ENCODE measurements around the gene LYRM4.
A peak's percentile ranks its signal among the peaks of the same experiment; 100 is the strongest.

Gene LYRM4

DNA sequence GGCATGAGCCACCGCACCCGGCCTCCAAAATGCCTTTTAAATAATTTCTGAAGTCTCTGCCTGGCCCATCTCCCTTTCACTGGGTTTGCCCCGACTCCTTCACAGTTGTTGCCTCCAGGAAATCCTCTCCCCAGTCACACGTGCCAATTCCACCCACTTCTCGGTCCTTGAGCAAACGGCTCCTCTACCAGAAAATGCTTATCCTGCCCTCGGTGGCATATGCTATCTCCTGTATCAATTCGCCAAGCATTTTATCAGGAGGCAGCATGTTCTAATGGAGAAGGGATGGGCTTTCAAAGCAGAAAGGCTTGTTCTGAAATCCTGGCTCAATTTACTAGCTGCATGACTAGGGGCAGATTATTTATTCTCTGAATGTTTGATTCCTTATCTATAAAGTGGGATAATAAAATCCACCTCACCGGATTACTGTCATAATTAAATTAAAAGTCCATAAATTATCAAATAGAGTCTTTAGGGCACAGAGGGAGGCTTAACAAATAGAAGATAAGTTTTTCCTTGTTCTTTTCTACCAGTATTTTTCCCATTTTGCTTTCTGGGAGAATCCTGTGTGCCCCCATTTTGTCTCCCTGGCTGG, 109.3 kb downstream of the LYRM4 start:
- no peak overlapping the region for H3K27ac ChIP-seq (ENCODE audit: extremely low read depth, low read depth, low read length)
- no peaks in the 10 kb centered on the region for H3K9me3 ChIP-seq (ENCODE audit: control insufficient read depth, insufficient read depth, low read depth, low read length)
- peaks cover 15% of the 10 kb centered on the region for H3K4me1 ChIP-seq (ENCODE audit: control insufficient read depth, insufficient read depth, low read length)
- H3K4me3 ChIP-seq (ENCODE audit: low read depth, low read length): no peak overlapping the region
- no peaks in the 10 kb centered on the region for H3K36me3 ChIP-seq (ENCODE audit: control insufficient read depth in 2 of 2, insufficient read depth in 1 of 2, low read length in 2 of 2)
- POLR2A ChIA-PET: interaction anchor here (0.7 kb wide), 1 partner anchor 789 kb away, joined by 3 read pairs; no protein-coding TSS in a partner anchor
- TF ChIP-seq, protein P1, sequence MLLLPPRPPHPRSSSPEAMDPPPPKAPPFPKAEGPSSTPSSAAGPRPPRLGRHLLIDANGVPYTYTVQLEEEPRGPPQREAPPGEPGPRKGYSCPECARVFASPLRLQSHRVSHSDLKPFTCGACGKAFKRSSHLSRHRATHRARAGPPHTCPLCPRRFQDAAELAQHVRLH (tag by site-specific recombination; IDR thresholded peaks at IDR 0.05): no peak
- TF ChIP-seq PRDM6 (tag by site-specific recombination; IDR thresholded peaks at IDR 0.05) (peak; percentile 52; the same call in 1 of the 2 replicates), ZNF2 (tag by site-specific recombination; IDR thresholded peaks at IDR 0.05) (no peak), ZNF843 (tag by site-specific recombination; IDR thresholded peaks at IDR 0.05) (peak; percentile 58; the same call in 1 of the 2 replicates), ZFP69B (tag by site-specific recombination; IDR thresholded peaks at IDR 0.05) (no peak), ZNF488 (tag by site-specific recombination; IDR thresholded peaks at IDR 0.05) (no peak), RBAK (tag by site-specific recombination; IDR thresholded peaks at IDR 0.05) (no peak), ZNF521 (tag by site-specific recombination; IDR thresholded peaks at IDR 0.05) (no peak), EGR2 (tag by site-specific recombination; IDR thresholded peaks at IDR 0.05; ENCODE audit: low read depth) (0 out of 2 replicates have a peak, but pooled peaks have one; percentile 16), ZFP41 (tag by site-specific recombination; IDR thresholded peaks at IDR 0.05; ENCODE audit: borderline replicate concordance) (no peak), FEZF1 (tag by site-specific recombination; IDR thresholded peaks at IDR 0.05) (peak; percentile 80)
- TF ChIP-seq, protein P2, sequence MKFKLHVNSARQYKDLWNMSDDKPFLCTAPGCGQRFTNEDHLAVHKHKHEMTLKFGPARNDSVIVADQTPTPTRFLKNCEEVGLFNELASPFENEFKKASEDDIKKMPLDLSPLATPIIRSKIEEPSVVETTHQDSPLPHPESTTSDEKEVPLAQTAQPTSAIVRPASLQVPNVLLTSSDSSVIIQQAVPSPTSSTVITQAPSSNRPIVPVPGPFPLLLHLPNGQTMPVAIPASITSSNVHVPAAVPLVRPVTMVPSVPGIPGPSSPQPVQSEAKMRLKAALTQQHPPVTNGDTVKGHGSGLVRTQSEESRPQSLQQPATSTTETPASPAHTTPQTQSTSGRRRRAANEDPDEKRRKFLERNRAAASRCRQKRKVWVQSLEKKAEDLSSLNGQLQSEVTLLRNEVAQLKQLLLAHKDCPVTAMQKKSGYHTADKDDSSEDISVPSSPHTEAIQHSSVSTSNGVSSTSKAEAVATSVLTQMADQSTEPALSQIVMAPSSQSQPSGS (tag by site-specific recombination; IDR thresholded peaks at IDR 0.05; ENCODE audit: low read depth): no peak
- CTCF ChIA-PET: interaction anchor here (0.6 to 3.8 kb wide), 5 partner anchors 10 to 1398 kb away, joined by 3 to 27 read pairs (median 3); no protein-coding TSS in a partner anchor

DNA sequence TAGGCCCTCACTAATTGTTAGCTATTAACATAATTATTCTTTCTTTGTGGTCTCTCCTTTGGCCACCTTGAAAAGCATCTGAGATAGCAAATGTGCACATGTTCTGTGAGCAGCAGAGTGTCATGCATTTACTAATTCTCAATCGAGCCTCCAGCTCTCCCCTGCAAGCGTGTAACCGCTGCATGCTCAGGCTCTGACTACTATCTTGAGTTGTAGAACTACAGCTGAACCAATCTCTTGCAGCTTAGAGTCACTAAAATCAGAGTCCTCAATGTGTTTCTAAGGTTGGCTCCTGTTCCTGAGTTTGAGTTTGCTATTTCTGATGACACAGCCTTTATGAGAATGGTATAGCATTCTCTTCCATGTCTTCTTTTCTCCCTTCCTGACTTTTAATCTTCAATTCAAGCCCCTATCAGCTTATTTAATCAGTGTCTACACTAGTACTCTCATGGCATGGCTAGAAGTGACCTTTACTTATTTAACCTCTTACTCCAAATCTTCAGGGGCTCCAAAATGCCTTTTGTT, 110.1 kb downstream of the LYRM4 start:
- Histone ChIP-seq H3K27ac (ENCODE audit: extremely low read depth, low read depth, low read length) (no peak overlapping the region), H3K4me3 (ENCODE audit: low read depth, low read length) (no peak overlapping the region), H3K9me3 (ENCODE audit: control insufficient read depth, insufficient read depth, low read depth, low read length) (no peaks in the 10 kb centered on the region), H3K4me1 (ENCODE audit: control insufficient read depth, insufficient read depth, low read length) (peaks cover 15% of the 10 kb centered on the region), H3K36me3 (ENCODE audit: control insufficient read depth in 2 of 2, insufficient read depth in 1 of 2, low read length in 2 of 2) (no peaks in the 10 kb centered on the region)
- ChIA-PET CTCF (interaction anchor here (0.6 to 3.8 kb wide), 6 partner anchors 9 to 1398 kb away, joined by 3 to 27 read pairs (median 3); no protein-coding TSS in a partner anchor), POLR2A (interaction anchor here (0.7 kb wide), 1 partner anchor 790 kb away, joined by 3 read pairs; no protein-coding TSS in a partner anchor)
- TF ChIP-seq ZNF521 (tag by site-specific recombination; IDR thresholded peaks at IDR 0.05): no peak

- ChIA-PET POLR2A (no interaction called here), CTCF (interaction anchor here (1.0 to 3.8 kb wide), 3 partner anchors 8 to 229 kb away, joined by 3 to 27 read pairs (median 3); no protein-coding TSS in a partner anchor)
- Histone ChIP-seq H3K9me3 (ENCODE audit: control insufficient read depth, insufficient read depth, low read depth, low read length) (no peaks in the 10 kb centered on the region), H3K4me3 (ENCODE audit: low read depth, low read length) (no peak overlapping the region), H3K4me1 (ENCODE audit: control insufficient read depth, insufficient read depth, low read length) (peaks cover 15% of the 10 kb centered on the region), H3K27ac (ENCODE audit: extremely low read depth, low read depth, low read length) (no peak overlapping the region), H3K36me3 (ENCODE audit: control insufficient read depth in 2 of 2, insufficient read depth in 1 of 2, low read length in 2 of 2) (no peaks in the 10 kb centered on the region)
- TF ChIP-seq ZSCAN30 (tag by site-specific recombination; IDR thresholded peaks at IDR 0.05): no peak
- no peak for TF ChIP-seq ZBTB44 (tag by site-specific recombination; IDR thresholded peaks at IDR 0.05)
- TF ChIP-seq ZNF132 (tag by site-specific recombination; IDR thresholded peaks at IDR 0.05; ENCODE audit: borderline replicate concordance): no peak
These were observed 110.9 kb downstream of the LYRM4 start for GRCh38 chr6:5149891-5150290.

Measured in HEK293 (cell line).